Osteocyte (in vitro differentiated cells): ENCODE results near the gene LINGO1. TPM values are rescaled to one million over a fixed set of nuclear protein-coding genes. Genes with fewer than 3 reads are reported as not detected.

ENCODE experiments used
- DNase-seq: peaks from one replicate; pipeline ENCODE4 v3.0.0; 2021; ENCODE audit warnings: mixed read lengths; ENCODE audit not compliant: unreplicated experiment; ENCODE audit errors: extremely low spot score
- H3K27ac Mint-ChIP-seq: one replicate; pipeline ENCODE4 v1.8.0; 2021; ENCODE audit warnings: mild to moderate bottlenecking, mixed read lengths; ENCODE audit not compliant: unreplicated experiment
- H3K27me3 Mint-ChIP-seq: one replicate; pipeline ENCODE4 v1.8.0; 2021; ENCODE audit warnings: mixed read lengths; ENCODE audit not compliant: unreplicated experiment
- H3K36me3 Mint-ChIP-seq: one replicate; pipeline ENCODE4 v1.8.0; 2021; ENCODE audit warnings: mixed read lengths; ENCODE audit not compliant: unreplicated experiment
- H3K4me1 Mint-ChIP-seq: one replicate; pipeline ENCODE4 v1.8.0; 2021; ENCODE audit warnings: mixed read lengths; ENCODE audit not compliant: unreplicated experiment
- H3K4me3 Mint-ChIP-seq: one replicate; pipeline ENCODE4 v1.8.0; 2021; ENCODE audit warnings: mild to moderate bottlenecking, moderate library complexity, mixed read lengths; ENCODE audit not compliant: unreplicated experiment
- H3K9me3 Mint-ChIP-seq: one replicate; pipeline ENCODE4 v1.8.0; 2021; ENCODE audit warnings: mixed read lengths; ENCODE audit not compliant: unreplicated experiment
- CTCF ChIP-seq: fragments of 200-600 bp; sonication (generic); IDR thresholded peaks from 2 replicates; pipeline ENCODE4 v1.5.0; 2021; ENCODE audit warnings: antibody characterized with exemption, mild to moderate bottlenecking, moderate library complexity
- total RNA-seq: library from RNA; stranded (reverse); gene quantifications from 2 replicates; pipeline ENCODE4 v1.2.1, GENCODE V29; 2021

Gene LINGO1
- total RNA-seq, 1 donor from 2014 or later = 2.4 TPM

- TF ChIP-seq CTCF = no peak
- Mint-ChIP-seq H3K4me1 (peaks cover 10% of the 10 kb centered on the region), H3K36me3 (no peaks in the 10 kb centered on the region), H3K4me3 (no peak overlapping the region), H3K27ac (no peak overlapping the region), H3K27me3 (peaks cover 41% of the 10 kb centered on the region), H3K9me3 (no peaks in the 10 kb centered on the region)
- no peak for DNase-seq
Observed at GRCh38 chr15:77636209-77636608, 3.5 kb upstream of the LINGO1 start.

DNA sequence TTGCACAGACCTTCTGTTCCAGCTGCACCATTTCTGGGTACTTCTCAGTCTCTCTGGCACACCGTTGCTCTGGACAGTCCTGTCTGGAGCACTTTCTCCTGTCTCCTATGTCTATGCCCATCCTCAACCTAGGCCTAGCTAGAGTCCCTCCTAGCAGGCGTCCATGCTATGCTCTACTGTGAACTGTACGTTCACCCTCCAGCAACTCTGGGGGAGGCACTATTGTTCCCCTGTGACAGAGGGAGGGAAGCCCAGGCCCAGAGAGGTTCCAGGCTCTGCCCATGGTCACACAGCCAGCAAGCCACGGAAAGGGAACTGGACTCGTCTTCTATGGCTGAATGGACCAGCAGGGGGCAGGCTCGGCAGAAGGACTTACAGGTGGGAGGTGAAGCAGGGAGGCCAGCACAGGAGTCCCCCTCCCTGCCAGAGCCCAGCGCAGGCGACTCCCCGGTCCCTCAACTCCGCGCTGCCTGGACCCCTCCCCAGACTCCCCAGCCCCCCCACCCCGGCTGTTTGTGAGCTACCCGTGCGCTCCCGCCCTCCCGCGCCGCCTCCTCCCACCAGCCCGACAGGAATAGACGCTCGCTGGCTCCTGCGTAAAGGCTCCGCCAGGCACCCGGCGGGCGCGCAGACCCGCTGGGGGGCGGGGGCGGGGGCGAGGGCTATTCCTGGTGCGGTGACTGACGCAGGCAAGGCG is 1.7 kb upstream of the LINGO1 start:
- peaks cover 52% of the 10 kb centered on the region for H3K27me3 Mint-ChIP-seq
- TF ChIP-seq CTCF = peak; percentile 57
- peak overlapping the region; percentile 29 for H3K4me3 Mint-ChIP-seq
- DNase-seq = no peak
- peaks cover 13% of the 10 kb centered on the region for H3K4me1 Mint-ChIP-seq
- H3K9me3 Mint-ChIP-seq = no peaks in the 10 kb centered on the region
- H3K36me3 Mint-ChIP-seq = no peaks in the 10 kb centered on the region
- no peak overlapping the region for H3K27ac Mint-ChIP-seq

GRCh38 chr15:77633913-77634265 is 1.2 kb upstream of the LINGO1 start:
- H3K4me1 Mint-ChIP-seq = peaks cover 13% of the 10 kb centered on the region
- no peak for DNase-seq
- H3K9me3 Mint-ChIP-seq = no peaks in the 10 kb centered on the region
- no peak overlapping the region for H3K27ac Mint-ChIP-seq
- no peaks in the 10 kb centered on the region for H3K36me3 Mint-ChIP-seq
- peaks cover 52% of the 10 kb centered on the region for H3K27me3 Mint-ChIP-seq
- no peak for TF ChIP-seq CTCF
- peak overlapping the region; percentile 44 for H3K4me3 Mint-ChIP-seq

GRCh38 chr15:77633134-77633912 is 611 bp upstream of the LINGO1 start:
- no peak overlapping the region for H3K27ac Mint-ChIP-seq
- peak overlapping the region; percentile 70 for H3K4me3 Mint-ChIP-seq
- peak; percentile 100 for TF ChIP-seq CTCF
- DNase-seq = peak; percentile 97
- H3K36me3 Mint-ChIP-seq = no peaks in the 10 kb centered on the region
- peaks cover 13% of the 10 kb centered on the region for H3K4me1 Mint-ChIP-seq
- no peaks in the 10 kb centered on the region for H3K9me3 Mint-ChIP-seq
- peaks cover 54% of the 10 kb centered on the region for H3K27me3 Mint-ChIP-seq

GRCh38 chr15:77631745-77632533 is 773 bp downstream of the LINGO1 start:
- TF ChIP-seq CTCF = no peak
- no peak overlapping the region for H3K27ac Mint-ChIP-seq
- no peak for DNase-seq
- H3K4me3 Mint-ChIP-seq = peak overlapping the region; percentile 48
- H3K4me1 Mint-ChIP-seq = peaks cover 13% of the 10 kb centered on the region
- no peaks in the 10 kb centered on the region for H3K9me3 Mint-ChIP-seq
- H3K27me3 Mint-ChIP-seq = peaks cover 49% of the 10 kb centered on the region
- no peaks in the 10 kb centered on the region for H3K36me3 Mint-ChIP-seq
